ENCODE measurements around the gene MPRIP.

MPRIP gene

DNA sequence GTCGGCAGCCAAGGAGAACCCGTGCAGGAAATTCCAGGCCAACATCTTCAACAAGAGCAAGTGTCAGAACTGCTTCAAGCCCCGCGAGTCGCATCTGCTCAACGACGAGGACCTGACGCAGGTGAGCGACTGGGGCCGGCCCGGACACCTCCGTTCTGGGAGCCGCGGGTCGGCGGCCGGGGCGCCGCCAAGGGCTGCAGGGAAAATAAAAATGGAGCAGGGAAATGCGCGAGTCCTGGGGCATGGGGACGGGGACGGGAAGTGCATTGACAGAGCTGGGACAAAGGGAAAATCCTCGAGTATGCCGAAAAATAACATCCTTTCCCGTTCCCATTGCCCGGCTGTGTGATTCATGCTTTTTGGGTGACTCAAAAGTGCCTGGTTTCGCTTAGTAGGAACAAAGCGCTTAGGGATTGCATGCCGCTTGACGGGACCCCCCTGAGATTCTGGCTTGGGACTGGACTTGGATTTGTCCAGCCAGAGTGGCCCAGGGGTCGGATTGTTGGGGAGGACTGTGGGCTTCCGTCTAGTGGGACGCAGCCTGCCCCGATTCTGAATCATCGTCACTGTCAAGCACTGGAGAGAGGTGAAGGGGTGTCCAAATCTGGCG lies 699 bp downstream of the MPRIP start:
- Histone ChIP-seq H3K79me2 (ENCODE audit: control insufficient read depth, insufficient read depth, low read length, unreplicated experiment) (peaks cover 53% of the 10 kb centered on the region), H3K27me3 (ENCODE audit: insufficient read depth, low read length) (no peaks in the 10 kb centered on the region), H3K27ac (ENCODE audit: low read depth, low read length) (peak overlapping the region; percentile 64), H3K4me1 (ENCODE audit: control insufficient read depth, insufficient read depth, low read length, unreplicated experiment) (peaks cover 26% of the 10 kb centered on the region), H3K4me3 (ENCODE audit: low read depth, low read length) (peak overlapping the region; percentile 87), H2AFZ (ENCODE audit: low read length, unreplicated experiment) (no peak overlapping the region), H3K36me3 (ENCODE audit: insufficient read depth, low read length) (peaks cover 4% of the 10 kb centered on the region; the same call in 1 of the 2 replicates)

DNA sequence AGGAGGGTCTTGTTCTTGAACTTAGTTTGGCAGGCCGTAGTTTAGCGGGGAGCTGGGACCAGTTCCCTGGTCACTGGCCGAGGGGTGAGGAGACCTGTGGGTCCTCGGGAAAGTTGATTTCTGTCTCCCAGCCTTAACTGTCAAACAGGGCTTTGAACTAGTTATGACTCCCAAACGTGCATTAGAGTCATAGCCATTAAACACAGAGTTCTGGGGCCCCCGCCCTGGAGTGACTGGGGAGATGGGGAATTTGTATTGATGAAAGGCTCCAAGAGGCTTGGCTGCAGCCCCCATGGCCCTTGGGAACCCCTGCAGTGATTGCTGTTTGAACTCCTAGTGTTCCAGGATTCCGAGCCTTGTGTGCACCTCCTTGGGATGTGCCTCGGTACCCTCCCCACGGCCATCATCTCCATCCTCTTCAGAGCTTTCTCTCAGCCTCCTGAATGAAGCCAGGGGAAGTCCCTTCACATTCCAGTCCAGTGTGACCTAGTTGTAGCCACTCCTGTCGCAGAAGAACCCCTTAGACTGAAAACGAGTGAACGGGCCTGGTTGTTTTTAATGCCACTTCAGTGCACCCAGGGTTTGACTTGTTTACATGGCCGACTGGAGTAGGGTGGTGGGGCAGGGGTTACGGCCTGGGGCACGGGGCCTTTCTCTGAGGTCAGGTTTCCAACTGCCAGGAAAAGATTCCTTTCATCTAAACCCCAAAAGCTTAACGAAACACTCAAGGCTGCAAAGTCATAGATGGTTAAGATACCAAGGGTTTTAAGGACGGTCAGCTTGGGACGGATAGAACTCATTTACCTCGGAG lies 1.4 kb downstream of the MPRIP start:
- peak overlapping the region; percentile 64 for H3K27ac ChIP-seq (ENCODE audit: low read depth, low read length)
- H3K27me3 ChIP-seq (ENCODE audit: insufficient read depth, low read length) = no peaks in the 10 kb centered on the region
- H3K4me3 ChIP-seq (ENCODE audit: low read depth, low read length) = peak overlapping the region; percentile 87
- H3K4me1 ChIP-seq (ENCODE audit: control insufficient read depth, insufficient read depth, low read length, unreplicated experiment) = peaks cover 26% of the 10 kb centered on the region
- H3K79me2 ChIP-seq (ENCODE audit: control insufficient read depth, insufficient read depth, low read length, unreplicated experiment) = peaks cover 61% of the 10 kb centered on the region
- peaks cover 4% of the 10 kb centered on the region; the same call in 1 of the 2 replicates for H3K36me3 ChIP-seq (ENCODE audit: insufficient read depth, low read length)
- no peak overlapping the region for H2AFZ ChIP-seq (ENCODE audit: low read length, unreplicated experiment)

DNA sequence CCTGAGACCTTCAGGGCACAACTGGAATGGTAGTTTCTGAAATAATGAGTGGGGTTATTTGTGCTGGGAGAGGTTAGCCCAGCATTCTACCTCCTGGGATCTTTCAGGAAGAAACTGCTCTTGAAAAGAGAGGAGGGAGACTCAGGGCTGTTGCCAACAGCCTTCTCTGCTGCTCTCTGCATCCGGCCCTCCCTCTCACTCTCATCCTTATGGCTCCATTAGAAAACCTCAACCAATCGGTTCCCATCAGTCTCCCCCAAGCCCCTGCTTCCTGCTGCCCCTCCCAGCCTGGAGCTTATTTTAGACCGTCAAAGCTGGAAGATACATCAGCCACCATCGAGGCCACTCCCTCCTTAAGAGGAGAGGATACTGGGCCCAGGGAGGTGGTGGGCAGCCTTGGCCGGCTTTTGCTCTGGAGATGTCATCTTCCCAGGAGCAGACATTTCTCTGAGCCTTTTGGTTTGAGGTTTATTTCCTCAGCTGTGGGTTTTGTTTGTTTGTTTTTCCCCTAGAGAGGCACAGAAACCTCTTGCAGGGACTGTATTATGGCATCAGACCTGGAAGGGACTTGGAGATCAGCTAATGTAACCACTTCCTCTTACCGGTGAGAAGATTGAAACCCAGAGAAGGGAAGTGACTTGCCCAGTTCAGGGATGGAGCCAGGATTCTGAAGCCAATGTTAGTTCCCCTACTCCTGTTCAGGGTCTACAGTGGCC lies 2.7 kb downstream of the MPRIP start:
- H3K27me3 ChIP-seq (ENCODE audit: insufficient read depth, low read length) = no peaks in the 10 kb centered on the region
- peaks cover 74% of the 10 kb centered on the region for H3K79me2 ChIP-seq (ENCODE audit: control insufficient read depth, insufficient read depth, low read length, unreplicated experiment)
- peak overlapping the region; percentile 64 for H3K27ac ChIP-seq (ENCODE audit: low read depth, low read length)
- peaks cover 26% of the 10 kb centered on the region for H3K4me1 ChIP-seq (ENCODE audit: control insufficient read depth, insufficient read depth, low read length, unreplicated experiment)
- H3K36me3 ChIP-seq (ENCODE audit: insufficient read depth, low read length) = peaks cover 4% of the 10 kb centered on the region; the same call in 1 of the 2 replicates
- H3K4me3 ChIP-seq (ENCODE audit: low read depth, low read length) = peak overlapping the region; percentile 87
- no peak overlapping the region for H2AFZ ChIP-seq (ENCODE audit: low read length, unreplicated experiment)

DNA sequence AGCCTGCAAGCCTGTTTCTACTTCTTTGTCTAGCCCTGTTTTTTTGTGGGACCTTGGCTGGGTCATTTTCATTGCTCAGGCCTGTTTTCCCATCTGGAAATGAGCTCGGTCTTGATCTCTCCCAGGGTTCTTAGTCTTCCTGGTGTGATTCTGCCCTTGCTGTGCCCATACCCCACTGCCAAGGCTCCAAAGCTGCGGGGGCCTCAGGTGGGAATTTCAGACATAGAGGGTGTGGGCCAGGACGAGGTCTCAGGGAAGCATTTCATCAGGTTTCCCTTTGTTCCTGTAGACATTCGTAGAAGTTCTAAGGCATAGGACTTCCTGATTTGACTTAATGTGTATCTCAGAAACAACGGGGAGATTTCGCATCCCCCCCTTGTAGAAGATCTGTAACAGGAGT lies 5.8 kb downstream of the MPRIP start:
- Histone ChIP-seq H3K27ac (ENCODE audit: low read depth, low read length) (no peak overlapping the region), H3K4me1 (ENCODE audit: control insufficient read depth, insufficient read depth, low read length, unreplicated experiment) (peaks cover 37% of the 10 kb centered on the region), H3K27me3 (ENCODE audit: insufficient read depth, low read length) (no peaks in the 10 kb centered on the region), H2AFZ (ENCODE audit: low read length, unreplicated experiment) (no peak overlapping the region), H3K4me3 (ENCODE audit: low read depth, low read length) (no peak overlapping the region), H3K36me3 (ENCODE audit: insufficient read depth, low read length) (peaks cover 4% of the 10 kb centered on the region; the same call in 1 of the 2 replicates), H3K79me2 (ENCODE audit: control insufficient read depth, insufficient read depth, low read length, unreplicated experiment) (peaks cover 98% of the 10 kb centered on the region)

DNA sequence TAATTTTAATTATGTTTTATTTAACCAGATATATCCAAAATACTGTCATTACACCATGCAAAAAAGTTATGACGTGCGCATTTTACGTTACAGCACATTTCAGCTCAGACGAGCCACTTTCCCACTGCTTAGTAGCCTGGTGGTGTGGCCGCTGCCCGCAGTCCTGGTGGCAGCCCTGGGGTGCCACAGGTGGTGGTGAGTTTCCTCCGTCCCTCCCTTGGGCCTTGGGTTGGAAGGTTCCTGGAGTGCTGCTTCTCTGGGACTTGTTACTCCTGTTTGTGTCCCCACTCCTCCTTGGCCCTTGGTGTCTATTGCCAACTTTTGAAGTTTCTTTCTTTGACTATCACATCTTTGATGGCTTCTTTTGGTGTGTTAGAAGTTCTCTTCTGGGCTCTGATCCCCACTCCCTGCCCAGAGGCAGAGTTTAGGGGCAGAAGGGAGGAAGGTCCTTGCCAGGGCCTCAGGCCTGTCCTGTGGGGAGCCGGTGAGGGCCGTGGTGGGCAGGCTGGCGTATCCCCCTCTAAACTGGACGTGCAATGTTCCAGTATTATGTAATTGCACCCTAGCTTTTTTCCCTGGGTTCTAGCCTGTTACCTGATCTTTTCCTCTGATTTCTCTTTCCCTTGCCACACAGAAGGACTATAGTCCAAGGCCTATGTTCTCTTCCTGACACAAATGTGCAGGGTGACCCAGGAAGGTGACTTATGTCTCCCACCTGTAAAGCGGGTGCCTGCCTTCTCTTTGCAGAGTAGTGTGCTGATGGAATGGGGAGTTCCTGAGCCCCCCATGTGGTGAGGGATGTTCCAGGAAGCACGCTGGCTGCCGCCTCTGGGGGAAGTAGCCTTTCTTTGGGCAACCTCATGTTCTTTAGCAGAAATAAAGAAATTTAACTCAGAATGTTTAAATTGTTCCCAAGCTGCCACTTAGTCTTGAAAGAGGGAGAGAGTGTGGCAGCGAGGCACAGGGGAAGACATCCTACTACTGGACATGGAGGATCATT lies 8.4 kb downstream of the MPRIP start:
- H3K79me2 ChIP-seq (ENCODE audit: control insufficient read depth, insufficient read depth, low read length, unreplicated experiment) = peaks cover 98% of the 10 kb centered on the region

DNA sequence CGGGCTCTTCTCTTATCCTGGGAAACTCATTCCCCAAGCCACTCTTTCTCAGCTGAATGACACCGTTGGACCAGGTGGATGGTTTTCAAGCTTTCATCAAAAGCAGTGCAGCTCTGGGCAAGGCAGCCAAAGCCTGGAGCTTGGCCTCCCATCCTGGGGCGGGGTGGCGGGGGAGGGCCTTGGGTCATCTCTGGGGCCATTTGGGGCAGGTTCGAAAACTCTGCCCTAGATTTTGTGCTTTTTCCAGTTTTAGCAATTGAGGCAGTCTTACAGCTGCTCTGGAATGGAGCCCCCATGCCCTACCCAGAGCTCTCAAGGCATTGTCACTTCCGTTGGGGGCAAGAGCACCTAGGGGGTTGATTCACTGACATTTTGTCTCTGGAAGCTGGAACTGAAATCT lies 9.1 kb downstream of the MPRIP start:
- no peaks in the 10 kb centered on the region for H3K36me3 ChIP-seq (ENCODE audit: insufficient read depth, low read length)
- H2AFZ ChIP-seq (ENCODE audit: low read length, unreplicated experiment) = no peak overlapping the region
- H3K27ac ChIP-seq (ENCODE audit: low read depth, low read length) = peak overlapping the region; percentile 17; the same call in 1 of the 2 replicates
- peaks cover 31% of the 10 kb centered on the region for H3K4me1 ChIP-seq (ENCODE audit: control insufficient read depth, insufficient read depth, low read length, unreplicated experiment)
- no peaks in the 10 kb centered on the region for H3K27me3 ChIP-seq (ENCODE audit: insufficient read depth, low read length)
- H3K79me2 ChIP-seq (ENCODE audit: control insufficient read depth, insufficient read depth, low read length, unreplicated experiment) = peaks cover 98% of the 10 kb centered on the region
- H3K4me3 ChIP-seq (ENCODE audit: low read depth, low read length) = no peak overlapping the region

More for the DNA sequence above, 8.4 kb downstream of the MPRIP start:
- no peak overlapping the region for H3K4me3 ChIP-seq (ENCODE audit: low read depth, low read length)
- peaks cover 24% of the 10 kb centered on the region for H3K4me1 ChIP-seq (ENCODE audit: control insufficient read depth, insufficient read depth, low read length, unreplicated experiment)
- H3K36me3 ChIP-seq (ENCODE audit: insufficient read depth, low read length) = peaks cover 4% of the 10 kb centered on the region; the same call in 1 of the 2 replicates
- H3K27ac ChIP-seq (ENCODE audit: low read depth, low read length) = no peak overlapping the region
- H2AFZ ChIP-seq (ENCODE audit: low read length, unreplicated experiment) = no peak overlapping the region
- H3K27me3 ChIP-seq (ENCODE audit: insufficient read depth, low read length) = no peaks in the 10 kb centered on the region

DNA sequence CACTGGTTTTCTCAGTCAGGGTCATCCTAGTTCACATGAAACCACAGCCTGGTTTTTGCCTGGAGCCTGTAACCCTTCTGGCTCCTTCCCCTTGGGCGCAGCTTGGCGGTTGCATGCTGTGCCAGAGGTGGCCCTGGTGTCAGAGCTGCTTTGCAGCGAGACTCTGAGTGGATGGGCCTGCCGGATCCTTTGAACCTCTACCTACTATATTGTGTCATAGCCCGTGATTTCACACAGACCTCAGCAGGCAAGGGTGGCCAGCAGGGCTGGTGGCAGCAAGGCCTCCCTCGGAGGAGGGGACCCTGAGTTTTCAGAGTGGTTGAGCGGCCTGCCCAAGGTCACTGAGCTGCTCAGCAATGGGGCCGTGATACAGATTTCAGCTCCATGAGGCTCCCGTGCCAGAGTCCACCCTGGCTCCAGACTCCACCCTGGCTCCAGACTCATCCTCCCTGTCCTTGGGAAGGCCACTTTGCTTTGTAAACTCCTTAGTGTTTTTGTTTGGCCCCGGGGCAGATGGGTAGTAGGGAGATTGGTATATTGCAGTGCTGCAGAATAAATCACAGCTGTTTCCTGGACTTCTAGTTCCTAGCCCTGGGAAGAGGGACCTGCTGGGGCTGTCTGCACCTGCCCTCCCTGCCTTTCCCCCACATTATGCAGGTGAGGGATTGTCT lies 9.7 kb downstream of the MPRIP start:
- Histone ChIP-seq H3K4me3 (ENCODE audit: low read depth, low read length) (no peak overlapping the region), H3K4me1 (ENCODE audit: control insufficient read depth, insufficient read depth, low read length, unreplicated experiment) (peaks cover 31% of the 10 kb centered on the region), H3K27ac (ENCODE audit: low read depth, low read length) (peak overlapping the region; percentile 17; the same call in 1 of the 2 replicates), H3K27me3 (ENCODE audit: insufficient read depth, low read length) (no peaks in the 10 kb centered on the region), H3K36me3 (ENCODE audit: insufficient read depth, low read length) (no peaks in the 10 kb centered on the region), H2AFZ (ENCODE audit: low read length, unreplicated experiment) (no peak overlapping the region), H3K79me2 (ENCODE audit: control insufficient read depth, insufficient read depth, low read length, unreplicated experiment) (peaks cover 98% of the 10 kb centered on the region)

DNA sequence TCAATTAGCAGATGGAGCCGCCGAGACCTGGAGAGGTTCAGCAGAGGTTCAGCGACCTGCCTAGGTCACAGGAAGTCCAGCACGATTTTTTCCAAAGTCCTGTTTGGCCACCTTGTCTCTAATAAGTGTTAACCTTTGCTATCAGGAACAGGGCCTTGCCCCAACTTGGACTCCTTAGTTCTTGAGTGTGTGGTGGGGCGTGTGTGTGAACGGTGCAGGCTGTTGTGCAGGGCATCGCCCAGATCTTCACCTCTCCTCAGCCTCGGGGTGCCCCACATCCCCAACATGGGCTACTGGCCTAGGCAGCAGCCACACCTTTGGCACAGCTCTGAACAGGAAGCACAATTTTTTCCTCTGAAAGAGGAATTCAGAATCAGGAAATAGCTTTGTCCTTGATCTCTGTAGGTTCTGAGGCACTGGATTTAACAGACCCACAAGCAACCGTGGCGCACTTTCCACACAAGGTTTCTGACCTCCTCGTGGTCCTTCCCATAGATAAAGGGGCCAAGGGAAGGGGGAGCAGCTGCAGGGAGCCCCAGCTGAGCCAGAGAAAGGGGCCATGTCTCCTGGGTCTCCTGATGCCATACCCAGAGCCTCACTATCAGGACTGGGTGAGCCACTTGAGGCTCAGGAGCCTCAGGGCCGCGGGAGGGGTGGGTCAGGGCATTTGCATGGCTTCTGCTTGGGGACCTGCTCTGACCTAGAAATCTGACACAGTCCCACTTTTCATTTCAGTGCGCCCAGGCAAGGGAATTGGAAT lies 10.4 kb downstream of the MPRIP start:
- no peak overlapping the region for H2AFZ ChIP-seq (ENCODE audit: low read length, unreplicated experiment)
- peaks cover 31% of the 10 kb centered on the region for H3K4me1 ChIP-seq (ENCODE audit: control insufficient read depth, insufficient read depth, low read length, unreplicated experiment)
- H3K27ac ChIP-seq (ENCODE audit: low read depth, low read length) = 0 out of 2 replicates have a peak overlapping the region, but pooled peaks have one; percentile 17
- no peaks in the 10 kb centered on the region for H3K36me3 ChIP-seq (ENCODE audit: insufficient read depth, low read length)
- peaks cover 98% of the 10 kb centered on the region for H3K79me2 ChIP-seq (ENCODE audit: control insufficient read depth, insufficient read depth, low read length, unreplicated experiment)
- no peaks in the 10 kb centered on the region for H3K27me3 ChIP-seq (ENCODE audit: insufficient read depth, low read length)
- no peak overlapping the region for H3K4me3 ChIP-seq (ENCODE audit: low read depth, low read length)
